ENCODE results near the gene WDR76.

GRCh38 chr15:43777267-43777914 lies 49.4 kb upstream of the WDR76 start:
- TF ChIP-seq CTCF (conservative IDR thresholded peaks at IDR 0.05; ENCODE audit: low read length), result peak; percentile 90
- no peak for TF ChIP-seq EZH2phosphoT487 (IDR thresholded peaks at IDR 0.05; ENCODE audit: borderline replicate concordance)
